ENCODE results near the gene NKX6-2. TPM values are rescaled to one million over a fixed set of nuclear protein-coding genes. Genes with fewer than 3 reads are reported as not detected.

The NKX6-2 gene
- total and polyA plus RNA-seq, 10 of the 15 experiments (the other 5 are each of a cell fraction or from before 2014, with no cell fraction given): 0.45 to 1.8 TPM; not detected in 8

DNA sequence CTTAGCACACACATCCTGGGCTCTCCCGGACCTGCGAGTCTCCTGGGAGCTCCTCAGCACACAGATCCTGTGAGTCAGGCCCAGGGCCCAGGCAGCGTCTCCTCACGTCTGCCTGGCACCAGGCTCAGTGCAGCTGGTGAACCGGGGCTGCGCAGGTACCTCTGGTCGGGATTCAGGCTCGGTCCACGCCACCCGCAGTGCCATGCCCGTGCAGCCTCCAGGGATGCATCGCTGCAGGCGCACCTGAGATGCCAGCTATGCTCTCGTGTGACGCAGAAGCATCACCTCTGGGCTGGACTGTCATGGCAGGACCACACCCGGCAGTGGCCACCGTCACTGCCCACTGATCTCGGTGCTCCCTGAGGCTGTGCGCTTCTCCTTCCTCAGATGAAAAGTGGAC is 52.0 kb downstream of the NKX6-2 start:
- POLR2A ChIA-PET: no interaction called here
- CTCF ChIA-PET: no interaction called here
- WGBS (ENCODE audit: insufficient coverage, insufficient replicate concordance, low lambda C conversion rate, missing lambda C conversion rate): 91% methylated on average over 19 of the region's 19 CpGs
- H4K20me1 ChIP-seq (ENCODE audit: control insufficient read depth, insufficient read depth): no peaks in the 10 kb centered on the region
- no peaks in the 10 kb centered on the region for H3K9me3 ChIP-seq (replicated peaks; ENCODE audit: control insufficient read depth, insufficient read depth, low read length)
- FAIRE-seq (no peak), DNase-seq (ENCODE audit: low read depth, low spot score) (no peak), ATAC-seq (no peak)
- intact Hi-C loops (cut with micrococcal nuclease; ENCODE audit: unreplicated experiment): no loop called here
- H3K36me3 ChIP-seq (ENCODE audit: control insufficient read depth in 2 of 2, insufficient read depth in 2 of 2, low read length in 1 of 2): no peaks in the 10 kb centered on the region; a peak in 2 of 4 replicates
- no peaks in the 10 kb centered on the region for H3K79me2 ChIP-seq (ENCODE audit: control insufficient read depth, insufficient read depth, low read length)
- in situ Hi-C loops (cut with MboI): no loop called here
- H3K4me2 ChIP-seq (ENCODE audit: control insufficient read depth, insufficient read depth): no peak overlapping the region
- H3K4me1 ChIP-seq (ENCODE audit: control insufficient read depth, insufficient read depth, low read length): no peaks in the 10 kb centered on the region
- BruUV-seq (replicated peaks): no TSS peak
- no peak overlapping the region for H3K9ac ChIP-seq (ENCODE audit: control insufficient read depth, insufficient read depth, low read length)
- H3K27me3 ChIP-seq (replicated peaks in 1 of 2; ENCODE audit: control insufficient read depth in 2 of 2, insufficient read depth in 2 of 2, low read length in 1 of 2): no peaks in the 10 kb centered on the region
- no peak overlapping the region for H3K27ac ChIP-seq (ENCODE audit: control insufficient read depth, insufficient read depth)
- SMC1A ChIA-PET (ENCODE audit: uncharacterized antibody, unreplicated experiment): no interaction called here
- H2AFZ ChIP-seq (ENCODE audit: control insufficient read depth, low read depth, low read length): no peak overlapping the region
- H3K4me3 ChIP-seq: no peak overlapping the region
- no peak for TF ChIP-seq ZBTB33 (IDR thresholded peaks at IDR 0.05)
- TF ChIP-seq CBX3 (IDR thresholded peaks at IDR 0.05; ENCODE audit: borderline replicate concordance, low read depth): no peak
- no peak for TF ChIP-seq NR2C1 (IDR thresholded peaks at IDR 0.05)
- TF ChIP-seq, protein P1, sequence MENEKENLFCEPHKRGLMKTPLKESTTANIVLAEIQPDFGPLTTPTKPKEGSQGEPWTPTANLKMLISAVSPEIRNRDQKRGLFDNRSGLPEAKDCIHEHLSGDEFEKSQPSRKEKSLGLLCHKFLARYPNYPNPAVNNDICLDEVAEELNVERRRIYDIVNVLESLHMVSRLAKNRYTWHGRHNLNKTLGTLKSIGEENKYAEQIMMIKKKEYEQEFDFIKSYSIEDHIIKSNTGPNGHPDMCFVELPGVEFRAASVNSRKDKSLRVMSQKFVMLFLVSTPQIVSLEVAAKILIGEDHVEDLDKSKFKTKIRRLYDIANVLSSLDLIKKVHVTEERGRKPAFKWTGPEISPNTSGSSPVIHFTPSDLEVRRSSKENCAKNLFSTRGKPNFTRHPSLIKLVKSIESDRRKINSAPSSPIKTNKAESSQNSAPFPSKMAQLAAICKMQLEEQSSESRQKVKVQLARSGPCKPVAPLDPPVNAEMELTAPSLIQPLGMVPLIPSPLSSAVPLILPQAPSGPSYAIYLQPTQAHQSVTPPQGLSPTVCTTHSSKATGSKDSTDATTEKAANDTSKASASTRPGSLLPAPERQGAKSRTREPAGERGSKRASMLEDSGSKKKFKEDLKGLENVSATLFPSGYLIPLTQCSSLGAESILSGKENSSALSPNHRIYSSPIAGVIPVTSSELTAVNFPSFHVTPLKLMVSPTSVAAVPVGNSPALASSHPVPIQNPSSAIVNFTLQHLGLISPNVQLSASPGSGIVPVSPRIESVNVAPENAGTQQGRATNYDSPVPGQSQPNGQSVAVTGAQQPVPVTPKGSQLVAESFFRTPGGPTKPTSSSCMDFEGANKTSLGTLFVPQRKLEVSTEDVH (IDR thresholded peaks at IDR 0.05; ENCODE audit: low read depth, partially characterized antibody): no peak
- TF ChIP-seq ESRRA (IDR thresholded peaks at IDR 0.05; ENCODE audit: low read length): no peak
- TF ChIP-seq NKRF (conservative IDR thresholded peaks at IDR 0.05): no peak
- no peak for TF ChIP-seq YY1 (IDR thresholded peaks at IDR 0.05; ENCODE audit: low read depth, low read length)
- TF ChIP-seq TAF1 (IDR thresholded peaks at IDR 0.05; ENCODE audit: borderline replicate concordance, low read depth, low read length): no peak
- TF ChIP-seq POLR2AphosphoS2 (IDR thresholded peaks at IDR 0.05; ENCODE audit: low read depth, low read length): no peak
- TF ChIP-seq MTA2 (IDR thresholded peaks at IDR 0.05; ENCODE audit: low read depth): no peak
- TF ChIP-seq CREM (IDR thresholded peaks at IDR 0.05; ENCODE audit: low read depth): no peak
- RAD21 ChIA-PET (ENCODE audit: unreplicated experiment): no interaction called here

Data from GM12878 (cell line).